GM19395 (cell line): Measurements from ENCODE around the gene DKK2.

ENCODE experiments used
- ATAC-seq: cut with Tn5 transposase; IDR thresholded peaks from one replicate; pipeline ENCODE4 v1.9.1; 2021; ENCODE audit warnings: mild to moderate bottlenecking, moderate library complexity; ENCODE audit not compliant: unreplicated experiment

The DKK2 gene, protein sequence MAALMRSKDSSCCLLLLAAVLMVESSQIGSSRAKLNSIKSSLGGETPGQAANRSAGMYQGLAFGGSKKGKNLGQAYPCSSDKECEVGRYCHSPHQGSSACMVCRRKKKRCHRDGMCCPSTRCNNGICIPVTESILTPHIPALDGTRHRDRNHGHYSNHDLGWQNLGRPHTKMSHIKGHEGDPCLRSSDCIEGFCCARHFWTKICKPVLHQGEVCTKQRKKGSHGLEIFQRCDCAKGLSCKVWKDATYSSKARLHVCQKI

DNA sequence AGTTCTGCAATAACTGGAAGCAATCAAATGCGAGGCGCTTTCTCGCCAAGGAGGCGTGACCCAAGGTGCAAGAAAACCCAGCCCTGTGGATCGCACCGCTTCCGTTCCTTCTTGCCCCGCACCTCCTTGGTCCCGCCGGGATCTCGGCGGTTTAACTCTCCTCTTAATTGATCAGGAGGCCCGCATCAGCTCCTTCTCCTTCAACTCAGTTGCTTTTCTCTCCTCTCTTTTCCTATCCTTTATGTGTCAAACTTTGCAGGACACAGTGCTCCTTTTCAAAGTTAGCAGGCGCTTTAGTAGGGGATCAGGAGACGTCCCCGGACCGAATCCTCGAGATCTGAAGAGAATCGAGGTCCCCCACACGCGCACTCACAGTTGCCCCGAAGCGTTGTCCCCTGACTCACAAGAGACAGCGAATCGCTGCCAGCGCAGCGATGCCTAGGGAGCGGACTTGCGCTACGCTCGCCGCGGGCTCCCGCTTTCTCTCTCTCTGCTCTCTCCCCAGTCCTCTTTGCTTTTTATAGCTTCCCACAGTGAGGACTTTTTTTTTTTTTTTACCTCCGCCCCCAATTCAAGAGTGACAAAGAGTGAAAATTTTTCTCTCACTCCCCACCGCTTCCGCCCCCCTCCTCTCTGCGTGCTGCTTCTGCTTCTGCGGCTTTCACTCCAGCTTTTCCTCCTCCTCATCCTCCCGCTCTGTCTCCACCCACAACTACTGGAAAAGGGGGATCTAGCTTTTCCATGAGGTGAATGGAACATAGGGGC is at the start of gene DKK2:
DKK2 (minus strand) TSS at position 495 of the 765 bp plus-strand sequence. CDS start 722 bp downstream, outside the sequence.
- peak; percentile 38 for ATAC-seq

DNA sequence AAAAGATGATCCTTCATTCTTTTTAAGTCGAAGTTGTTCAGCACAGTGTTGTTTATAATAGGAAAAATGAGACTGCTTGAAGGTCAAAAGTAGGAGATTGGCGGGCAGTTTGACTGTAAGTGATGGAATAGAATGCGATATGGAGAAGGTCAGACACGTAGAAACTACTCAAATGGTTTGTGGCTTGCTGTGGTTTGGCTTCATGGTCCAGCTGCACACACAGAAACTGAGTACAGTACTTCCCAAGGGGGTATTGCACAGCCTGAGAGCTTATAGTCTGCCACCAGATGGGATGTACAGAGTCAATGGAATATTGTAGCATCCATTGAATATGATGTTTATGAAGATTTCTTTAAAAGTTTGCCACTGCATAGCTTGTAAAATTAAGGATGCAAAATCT is 41.1 kb upstream of the DKK2 start:
- no peak for ATAC-seq

DNA sequence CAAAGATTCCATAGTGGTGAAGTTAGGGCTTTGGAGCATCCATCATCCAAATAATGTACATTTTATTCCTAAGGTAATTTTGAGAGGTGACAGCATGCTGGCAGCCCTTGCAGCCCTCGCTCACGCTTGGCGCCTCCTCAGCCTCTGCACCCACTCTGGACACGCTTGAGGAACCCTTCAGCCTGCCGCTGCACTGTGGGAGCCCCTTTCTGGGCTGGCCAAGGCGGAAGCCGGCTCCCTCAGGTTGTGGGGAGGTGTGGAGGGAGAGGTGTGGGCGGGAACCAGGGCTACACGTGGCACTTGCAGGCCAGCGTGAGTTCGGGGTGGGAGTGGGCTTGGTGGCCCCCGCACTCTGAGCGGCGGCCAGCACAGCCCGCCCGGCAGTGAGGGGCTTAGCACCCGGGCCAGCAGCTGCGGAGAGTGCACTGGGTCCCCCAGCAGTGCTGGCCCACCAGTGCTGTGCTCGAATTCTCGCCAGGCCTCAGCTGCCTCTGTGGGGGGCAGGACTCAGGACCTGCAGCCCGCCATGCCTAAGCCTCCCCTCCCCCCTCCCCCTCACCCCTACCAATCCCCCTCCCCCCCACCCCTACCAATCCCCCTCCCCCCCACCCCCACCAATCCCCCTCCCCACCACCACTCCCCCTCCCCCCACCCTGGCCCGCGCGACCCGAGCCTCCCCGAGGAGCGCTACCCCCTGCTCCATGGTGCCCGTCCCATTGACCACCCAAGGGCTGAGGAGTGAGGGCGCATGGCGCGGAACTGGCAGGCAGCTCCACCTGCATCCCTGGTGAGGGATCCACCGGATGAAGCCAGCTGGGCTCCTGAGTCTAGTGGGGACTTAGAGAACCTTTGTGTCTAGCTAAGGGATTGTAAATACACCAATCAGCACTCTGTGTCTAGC is 37.0 kb upstream of the DKK2 start:
- no peak for ATAC-seq

DNA sequence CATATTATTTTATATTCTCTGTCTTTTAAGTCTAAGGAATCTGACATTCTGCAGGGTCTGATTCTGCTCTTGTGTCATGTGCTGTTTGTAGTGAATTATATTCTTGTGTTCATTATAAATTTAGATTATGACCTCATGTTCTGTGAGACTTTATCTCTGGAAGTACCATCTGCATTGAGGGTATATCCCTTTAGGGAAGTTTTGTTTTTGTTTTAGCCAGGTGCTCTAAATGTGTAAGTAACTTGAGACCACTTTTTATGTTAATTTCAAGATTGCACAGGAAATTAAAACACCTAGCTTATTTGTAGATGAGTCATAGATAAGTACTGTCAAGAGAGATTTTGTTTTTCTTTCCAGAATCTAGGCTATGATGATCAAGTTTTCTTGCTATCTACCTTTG is 35.0 kb upstream of the DKK2 start:
- ATAC-seq: no peak

DNA sequence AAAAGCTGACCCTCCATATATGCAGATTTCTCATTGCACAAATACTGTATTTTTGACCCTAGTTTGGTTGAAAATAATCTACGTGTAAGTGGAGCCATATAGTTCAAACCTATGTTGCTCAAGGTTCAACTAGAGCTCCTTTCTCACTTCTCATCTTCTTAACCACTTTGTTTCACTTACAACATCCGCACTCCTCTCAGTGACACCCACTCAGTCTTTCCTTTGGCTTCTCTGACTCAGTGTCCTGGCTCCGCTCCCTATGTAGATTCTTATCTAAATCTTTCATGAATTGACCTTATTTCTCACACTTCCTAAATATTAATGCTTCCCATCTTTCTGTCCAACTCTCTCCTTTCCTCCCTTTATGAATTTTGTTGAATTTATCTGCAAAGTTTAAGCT is 32.9 kb upstream of the DKK2 start:
- peak; percentile 53 for ATAC-seq

DNA sequence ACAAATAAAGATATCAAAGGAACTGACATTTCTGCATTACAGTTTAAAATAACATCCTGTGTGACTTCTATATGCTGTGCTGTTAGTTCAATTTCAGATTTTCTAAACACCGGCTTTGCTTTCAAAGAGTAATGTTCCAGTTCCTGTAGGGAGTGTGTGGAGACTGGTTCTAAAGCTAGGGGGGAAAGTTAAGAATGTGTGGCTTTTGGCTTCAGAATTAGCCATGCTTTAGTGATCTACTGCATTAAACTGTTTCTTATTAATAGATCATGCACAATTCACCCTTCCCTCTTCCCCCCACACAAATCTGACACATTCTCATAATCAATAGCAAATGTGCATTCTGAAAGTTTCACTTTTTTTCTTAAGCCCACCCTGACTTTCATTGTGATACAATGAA is 32.0 kb upstream of the DKK2 start:
- ATAC-seq: no peak

DNA sequence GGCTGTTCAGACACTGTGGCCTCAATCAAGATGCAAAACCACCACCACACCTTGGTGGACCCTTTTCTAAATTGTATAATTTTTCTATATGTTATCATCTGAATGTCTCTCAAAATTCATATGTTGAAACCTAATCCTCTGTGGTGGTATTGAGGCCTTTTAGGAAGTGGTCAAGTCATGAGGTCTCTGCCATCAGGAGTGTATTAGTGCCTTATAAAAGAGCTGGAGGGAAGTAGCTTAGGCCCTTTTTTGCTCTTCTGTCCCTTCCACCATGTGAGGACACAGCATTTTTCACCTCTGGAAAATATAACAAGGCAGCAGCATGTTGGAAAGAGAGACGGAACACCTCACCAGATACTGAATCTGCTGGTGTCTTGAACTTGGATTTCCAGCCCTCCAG is 30.5 kb upstream of the DKK2 start:
- ATAC-seq: no peak

DNA sequence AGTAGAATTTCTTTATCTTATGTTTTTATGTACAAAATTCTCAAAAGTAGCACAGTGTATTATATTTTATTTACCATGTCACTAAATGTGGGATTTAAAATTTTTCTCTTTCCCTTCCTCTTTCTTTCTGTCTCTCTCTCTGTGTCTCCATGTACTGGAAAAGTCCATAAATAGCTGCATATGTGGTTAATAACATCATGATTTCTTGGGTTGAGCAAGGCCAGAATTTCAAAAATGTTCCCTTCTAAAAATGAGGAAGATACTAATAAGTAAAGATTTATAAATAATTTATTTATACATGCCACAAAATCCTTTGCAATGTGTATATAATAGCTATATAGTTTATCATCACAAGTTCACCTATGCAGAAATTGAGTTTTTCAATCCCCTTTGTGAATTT is 29.1 kb upstream of the DKK2 start:
- no peak for ATAC-seq

DNA sequence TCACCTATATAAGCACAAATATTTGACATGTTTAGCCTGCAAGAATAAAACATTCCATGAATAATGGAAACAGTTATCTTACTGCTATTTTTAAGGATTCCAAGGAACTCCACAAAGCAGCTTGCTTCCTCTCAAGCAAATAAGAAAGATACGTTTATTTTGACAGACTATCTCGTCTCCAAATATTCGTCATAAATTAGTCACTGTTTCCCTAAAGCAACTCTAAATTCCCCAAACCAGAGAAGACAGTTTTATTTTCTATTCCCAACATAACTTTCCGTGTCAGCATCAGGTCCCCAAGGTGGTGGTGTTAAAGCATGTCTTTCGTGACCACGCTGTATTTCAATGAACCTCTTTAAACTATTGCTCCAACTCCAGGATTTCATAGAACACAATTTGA is 24.3 kb upstream of the DKK2 start:
- no peak for ATAC-seq

DNA sequence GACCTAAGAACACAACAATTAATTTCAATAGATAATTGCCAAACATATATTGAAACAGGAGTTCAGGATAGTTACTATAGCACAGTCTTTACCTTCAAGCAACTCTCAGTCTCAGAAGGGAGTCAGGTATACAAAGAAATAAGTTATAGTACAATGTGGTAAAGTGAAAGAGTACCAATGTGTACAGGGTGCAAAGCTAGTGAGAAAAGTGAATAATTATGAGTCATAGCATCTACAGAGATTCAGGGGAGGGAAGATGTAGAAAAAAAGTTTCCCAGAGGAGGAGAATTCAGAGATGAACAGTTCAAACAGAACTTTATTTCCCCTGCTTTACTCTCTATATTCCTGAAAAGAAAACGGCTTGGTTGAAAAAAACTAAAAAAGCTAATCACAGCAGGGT is 22.7 kb upstream of the DKK2 start:
- no peak for ATAC-seq

DNA sequence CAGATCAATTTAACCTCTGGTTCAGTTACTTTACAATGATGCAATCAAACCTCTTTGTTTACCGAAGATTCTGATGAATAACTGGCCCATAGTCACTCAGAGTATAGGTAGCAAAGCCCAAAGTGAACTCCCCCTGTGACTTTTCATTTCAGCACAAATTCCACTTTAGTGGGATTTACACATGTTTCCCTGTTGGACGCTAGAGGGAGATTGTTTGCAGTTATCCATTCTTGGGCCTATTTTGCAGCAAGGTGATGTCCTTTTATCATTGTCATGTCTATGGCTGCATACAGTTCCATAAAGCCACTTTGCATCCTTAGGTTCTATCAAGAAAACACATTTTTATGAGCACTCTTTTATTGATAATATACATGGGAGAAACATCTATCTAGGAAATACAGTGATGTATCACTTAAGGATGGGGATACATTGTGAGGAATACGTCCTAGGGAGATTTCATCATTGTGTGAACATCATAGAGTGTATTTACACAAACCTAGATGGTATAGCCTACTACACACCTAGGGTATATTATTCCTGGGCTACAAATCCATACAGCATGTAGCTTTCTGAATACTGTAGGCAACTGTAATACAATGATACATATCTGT is 14.5 kb upstream of the DKK2 start:
- ATAC-seq: peak; percentile 67

DNA sequence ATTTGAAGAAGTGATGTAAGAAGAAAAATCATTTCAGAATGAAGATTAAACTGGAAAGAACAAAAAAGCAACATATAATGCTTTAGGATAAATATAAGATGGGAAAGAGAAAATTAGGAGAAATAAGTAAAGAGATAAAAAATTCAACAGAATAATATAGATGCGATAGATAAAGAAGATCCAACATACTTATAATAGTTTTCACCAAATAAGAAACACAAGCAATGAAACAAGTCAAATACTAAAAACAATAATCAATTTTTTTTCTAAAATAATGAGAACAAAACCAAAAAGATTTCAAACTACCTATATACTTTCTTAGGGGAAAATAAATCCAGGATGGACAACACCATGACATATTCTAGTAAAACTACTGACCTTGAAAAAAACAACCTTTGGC is 10.1 kb upstream of the DKK2 start:
- no peak for ATAC-seq

DNA sequence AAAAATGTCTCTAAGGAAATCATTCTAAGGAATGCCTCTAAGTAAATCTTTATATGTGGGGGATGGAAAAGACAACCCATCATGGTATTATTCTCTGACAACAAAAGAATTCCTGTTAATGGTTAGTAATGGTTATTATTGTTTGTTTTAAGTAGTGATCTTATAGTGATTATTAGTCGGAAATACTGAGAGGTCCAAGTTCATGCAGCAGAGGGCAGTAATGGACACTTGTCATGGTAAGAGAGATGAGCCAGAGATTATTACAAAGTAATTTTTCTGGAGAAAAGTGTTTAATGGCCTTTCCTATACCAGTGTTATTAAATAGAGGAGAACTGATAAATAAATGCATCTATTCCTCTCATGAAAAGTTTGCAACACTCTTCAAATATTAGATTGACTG is 8.1 kb upstream of the DKK2 start:
- ATAC-seq: no peak

DNA sequence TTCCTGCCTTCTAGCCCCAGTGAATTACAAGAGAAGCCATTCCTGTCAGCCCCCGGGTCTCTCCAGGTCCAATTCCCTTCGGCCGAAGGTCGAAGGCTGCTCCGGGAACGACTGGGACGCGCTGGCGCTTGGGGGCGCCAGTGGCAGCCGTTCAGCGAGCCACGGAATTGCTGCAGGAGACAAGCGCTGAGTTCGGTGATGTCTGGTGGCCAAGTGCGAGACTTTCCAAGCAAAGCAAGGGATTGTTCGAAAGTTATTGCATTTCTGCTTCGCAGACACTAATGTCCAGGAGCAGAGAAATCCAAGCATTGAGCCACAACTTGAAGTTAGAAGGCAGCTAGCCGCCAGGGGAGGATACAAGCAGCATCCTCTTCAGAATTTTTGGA is 1.1 kb upstream of the DKK2 start:
- no peak for ATAC-seq

DNA sequence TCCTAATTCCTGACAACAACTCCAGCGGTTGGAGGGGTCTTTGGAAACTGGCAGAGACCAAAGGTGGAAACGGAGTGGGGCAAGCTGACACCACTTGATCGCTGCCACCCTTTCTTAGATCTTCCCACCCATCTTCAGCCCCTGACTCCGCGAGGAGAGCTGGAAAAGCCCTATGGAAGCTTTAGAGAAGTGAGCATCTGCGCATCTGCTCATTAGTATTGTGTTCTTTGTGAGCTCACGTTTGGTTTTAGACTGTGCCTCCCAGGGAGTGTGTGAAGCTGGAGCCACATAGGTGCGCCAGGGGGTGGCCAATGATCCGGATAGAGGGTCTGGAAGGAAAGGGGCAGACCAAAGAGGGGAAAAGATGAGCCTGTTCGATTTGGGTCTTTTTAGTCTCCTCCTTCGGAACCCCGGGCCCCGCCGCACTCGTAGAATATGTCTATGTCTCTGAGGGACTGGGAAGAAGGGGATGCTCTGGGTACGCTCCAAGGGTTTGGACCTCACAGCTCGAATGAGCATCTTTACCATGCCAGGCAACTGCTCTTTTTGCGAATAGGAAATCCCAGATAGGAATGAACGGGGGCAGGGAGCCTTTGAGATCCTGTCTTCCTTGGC is 578 bp upstream of the DKK2 start:
- no peak for ATAC-seq

DNA sequence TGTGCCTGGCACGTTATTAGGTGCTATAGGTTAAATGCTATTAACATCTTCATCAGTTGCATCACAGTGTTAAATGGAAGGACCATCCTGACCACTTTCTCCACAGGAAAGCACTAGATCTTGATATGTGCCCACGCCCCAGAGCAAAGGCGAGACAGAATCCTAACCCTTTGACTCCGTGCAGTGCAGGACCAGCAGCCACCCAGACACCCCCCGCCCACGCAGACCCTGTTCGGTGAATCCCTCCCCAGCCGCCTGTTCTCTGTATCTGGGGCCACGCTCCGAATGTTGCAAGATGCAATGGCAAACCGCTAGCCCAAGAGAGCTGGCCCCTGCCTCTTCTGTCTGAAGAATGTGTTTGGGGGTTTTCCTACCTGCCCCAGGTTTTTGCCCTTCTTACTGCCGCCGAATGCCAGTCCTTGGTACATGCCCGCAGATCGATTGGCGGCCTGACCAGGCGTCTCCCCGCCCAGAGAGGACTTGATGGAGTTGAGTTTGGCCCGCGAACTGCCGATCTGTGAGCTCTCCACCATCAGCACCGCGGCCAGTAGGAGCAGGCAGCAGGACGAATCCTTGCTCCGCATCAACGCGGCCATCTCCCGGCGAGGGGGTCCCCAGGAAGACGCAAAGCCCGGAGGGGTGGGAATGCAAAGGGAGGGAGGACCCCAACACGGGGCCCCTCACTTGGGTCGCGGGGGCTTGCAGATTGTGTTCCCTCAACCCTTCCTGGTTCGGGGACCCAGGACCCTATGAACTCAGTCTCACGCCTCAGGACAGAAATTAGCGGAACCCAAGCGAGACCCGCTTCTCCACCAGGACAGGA is 906 bp downstream of the DKK2 start:
- ATAC-seq: no peak

DNA sequence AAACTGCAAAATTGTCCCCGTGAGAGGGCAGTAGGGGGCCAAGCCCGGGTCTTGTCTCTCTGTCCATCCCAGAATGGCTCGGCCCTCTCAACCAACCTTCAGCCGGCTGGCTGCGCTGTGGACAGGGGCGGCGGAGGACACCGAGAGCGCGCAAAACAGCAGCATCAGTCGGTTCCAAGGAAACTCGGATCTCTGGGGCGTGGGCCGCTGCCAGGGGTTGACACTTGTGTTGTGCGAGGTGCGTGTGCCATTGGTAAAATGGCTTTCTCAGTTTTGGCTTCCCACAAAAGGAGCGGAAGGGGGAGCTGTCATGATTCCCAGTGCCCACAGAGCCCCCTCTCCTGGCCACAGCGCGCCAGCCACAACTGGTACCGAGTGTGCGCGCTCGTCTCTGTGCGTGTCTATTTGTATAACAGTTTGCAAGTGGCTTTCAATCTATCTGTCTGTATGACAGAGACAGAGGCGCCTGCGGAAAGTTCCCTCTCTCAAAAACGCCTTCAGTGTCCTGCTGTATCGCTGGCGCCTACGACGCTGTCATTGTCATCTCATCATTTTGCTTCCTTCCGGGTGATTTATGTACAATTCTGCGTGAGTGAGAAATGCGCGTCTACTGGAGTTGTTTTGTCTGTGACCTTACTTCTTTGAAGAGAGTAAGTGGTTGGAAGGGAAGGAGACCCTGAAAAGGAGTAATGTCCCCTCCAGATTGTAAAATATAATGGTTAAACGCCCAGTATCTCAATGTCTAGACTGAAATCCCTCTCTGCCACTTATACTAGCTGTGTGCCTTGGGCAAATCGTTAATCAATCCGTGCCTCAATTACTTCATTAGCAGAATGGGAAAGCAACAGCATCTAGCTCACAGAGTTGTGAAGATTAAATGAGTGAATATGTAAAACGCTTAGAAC is 1.8 kb downstream of the DKK2 start:
- ATAC-seq: no peak

DNA sequence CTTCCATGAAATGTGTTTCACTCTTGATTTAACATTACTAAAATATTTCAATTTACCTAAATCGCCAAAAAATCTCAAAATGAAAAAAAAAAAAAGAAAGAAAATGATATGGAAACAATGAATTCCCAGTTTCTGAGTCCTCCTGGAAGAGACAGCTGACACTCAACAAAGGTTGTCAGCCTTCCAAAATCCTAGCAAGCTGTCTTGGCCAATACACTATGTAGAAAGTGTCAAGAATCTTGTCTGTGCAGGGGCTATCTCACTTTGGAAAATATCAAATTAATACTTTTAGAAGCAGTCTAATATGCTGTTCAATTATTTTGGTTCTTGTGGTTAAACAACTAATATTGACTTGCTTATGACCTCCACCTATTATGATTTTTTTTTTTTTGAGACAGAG is 8.7 kb downstream of the DKK2 start:
- ATAC-seq: no peak

DNA sequence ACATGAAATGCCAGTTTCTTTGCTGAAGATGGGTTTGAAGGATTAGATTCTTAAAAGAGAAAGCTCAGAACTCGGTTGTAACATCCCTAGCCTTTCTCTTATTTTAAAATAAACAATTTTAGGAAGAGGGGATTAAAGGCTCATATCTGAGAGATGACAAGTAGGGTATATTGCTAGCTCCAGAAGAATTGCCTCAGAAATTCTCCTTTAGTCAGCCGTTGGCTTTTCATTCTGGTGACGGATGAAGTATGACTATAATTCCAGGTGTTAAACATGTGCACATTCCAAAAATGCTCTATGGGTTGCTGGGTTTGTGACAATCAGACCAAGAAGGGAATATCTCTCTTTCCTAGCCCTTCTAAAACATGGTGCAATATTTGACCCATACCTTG is 17.8 kb downstream of the DKK2 start:
- ATAC-seq: no peak
